ENCODE data around the gene GABRG3. TPM values are rescaled to one million over a fixed set of nuclear protein-coding genes. Genes with fewer than 3 reads are reported as not detected.

GABRG3 gene
- total and polyA plus RNA-seq, 10 of the 15 experiments (the other 5 are each of a cell fraction or from before 2014, with no cell fraction given), result 0.15 TPM; not detected in 9

GRCh38 chr15:26981492-26981891 is 10.5 kb downstream of the GABRG3 start:
- Histone ChIP-seq H2AFZ (ENCODE audit: control insufficient read depth, low read depth, low read length) (no peak overlapping the region), H3K27ac (ENCODE audit: control insufficient read depth, insufficient read depth) (no peak overlapping the region), H4K20me1 (ENCODE audit: control insufficient read depth, insufficient read depth) (no peaks in the 10 kb centered on the region), H3K9me3 (replicated peaks; ENCODE audit: control insufficient read depth, insufficient read depth, low read length) (no peaks in the 10 kb centered on the region), H3K4me3 (no peak overlapping the region), H3K79me2 (ENCODE audit: control insufficient read depth, insufficient read depth, low read length) (no peaks in the 10 kb centered on the region), H3K9ac (ENCODE audit: control insufficient read depth, insufficient read depth, low read length) (no peak overlapping the region), H3K4me1 (ENCODE audit: control insufficient read depth, insufficient read depth, low read length) (no peaks in the 10 kb centered on the region), H3K27me3 (replicated peaks in 1 of 2; ENCODE audit: control insufficient read depth in 2 of 2, insufficient read depth in 2 of 2, low read length in 1 of 2) (no peaks in the 10 kb centered on the region), H3K4me2 (ENCODE audit: control insufficient read depth, insufficient read depth) (no peak overlapping the region), H3K36me3 (ENCODE audit: control insufficient read depth in 2 of 2, insufficient read depth in 2 of 2, low read length in 1 of 2) (no peaks in the 10 kb centered on the region)
- RAD21 ChIA-PET (ENCODE audit: unreplicated experiment), result no interaction called here
- intact Hi-C loops (cut with micrococcal nuclease; ENCODE audit: unreplicated experiment) (no loop called here), in situ Hi-C loops (cut with MboI) (no loop called here)
- SMC1A ChIA-PET (ENCODE audit: uncharacterized antibody, unreplicated experiment), result no interaction called here
- no TSS peak for BruUV-seq (replicated peaks)
- POLR2A ChIA-PET, result no interaction called here
- TF ChIP-seq RELA (IDR thresholded peaks at IDR 0.05; ENCODE audit: borderline replicate concordance, partially characterized antibody) (no peak), WRNIP1 (IDR thresholded peaks at IDR 0.05; ENCODE audit: borderline replicate concordance, low read depth, low read length) (no peak), PAX8 (IDR thresholded peaks at IDR 0.05) (no peak), BCL11A (IDR thresholded peaks at IDR 0.05; ENCODE audit: low read depth, low read length) (no peak), RCOR1 (conservative IDR thresholded peaks at IDR 0.05; ENCODE audit: low read depth, low read length) (no peak), FOXM1 (IDR thresholded peaks at IDR 0.05; ENCODE audit: low read depth, low read length) (no peak), EZH2 (IDR thresholded peaks at IDR 0.05; ENCODE audit: borderline replicate concordance, control insufficient read depth, low read depth, low read length) (no peak), NFIC (IDR thresholded peaks at IDR 0.05; ENCODE audit: low read depth, low read length) (no peak)
- CTCF ChIA-PET, result no interaction called here
- no peak for ATAC-seq
- FAIRE-seq, result no peak
- DNase-seq (ENCODE audit: low read depth, low spot score), result no peak
- WGBS (ENCODE audit: insufficient coverage, insufficient replicate concordance, low lambda C conversion rate, missing lambda C conversion rate), result 21% methylated on average over 3 of the region's 4 CpGs

DNA sequence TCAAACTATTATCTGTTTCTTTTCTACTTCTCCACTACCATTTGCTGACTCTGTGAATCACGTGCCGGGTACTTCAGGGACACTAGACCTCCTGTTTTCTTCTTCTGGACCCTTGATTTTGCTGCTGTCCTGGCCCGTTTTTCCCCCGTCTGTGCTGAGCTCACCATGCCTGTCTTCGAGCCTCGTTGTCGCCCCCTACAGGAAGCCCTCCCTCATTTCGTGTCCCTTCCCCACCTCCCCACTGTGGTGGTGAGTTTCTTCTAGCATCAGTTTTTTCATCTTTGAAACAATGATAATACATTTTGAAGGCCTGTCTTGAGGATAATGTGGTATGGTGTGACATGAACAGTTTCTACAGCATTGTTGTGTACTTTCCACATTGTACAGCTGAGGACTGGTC is 12.8 kb downstream of the GABRG3 start:
- Histone ChIP-seq H3K9me3 (replicated peaks; ENCODE audit: control insufficient read depth, insufficient read depth, low read length) (no peaks in the 10 kb centered on the region), H3K27me3 (replicated peaks in 1 of 2; ENCODE audit: control insufficient read depth in 2 of 2, insufficient read depth in 2 of 2, low read length in 1 of 2) (no peaks in the 10 kb centered on the region), H3K79me2 (ENCODE audit: control insufficient read depth, insufficient read depth, low read length) (no peaks in the 10 kb centered on the region), H3K4me2 (ENCODE audit: control insufficient read depth, insufficient read depth) (no peak overlapping the region), H4K20me1 (ENCODE audit: control insufficient read depth, insufficient read depth) (no peaks in the 10 kb centered on the region), H3K4me1 (ENCODE audit: control insufficient read depth, insufficient read depth, low read length) (no peaks in the 10 kb centered on the region), H2AFZ (ENCODE audit: control insufficient read depth, low read depth, low read length) (no peak overlapping the region), H3K27ac (ENCODE audit: control insufficient read depth, insufficient read depth) (no peak overlapping the region), H3K4me3 (no peak overlapping the region), H3K9ac (ENCODE audit: control insufficient read depth, insufficient read depth, low read length) (no peak overlapping the region), H3K36me3 (ENCODE audit: control insufficient read depth in 2 of 2, insufficient read depth in 2 of 2, low read length in 1 of 2) (no peaks in the 10 kb centered on the region)
- no peak for ATAC-seq
- intact Hi-C loops (cut with micrococcal nuclease; ENCODE audit: unreplicated experiment) (no loop called here), in situ Hi-C loops (cut with MboI) (no loop called here)
- ChIA-PET RAD21 (ENCODE audit: unreplicated experiment) (no interaction called here), POLR2A (no interaction called here), CTCF (no interaction called here), SMC1A (ENCODE audit: uncharacterized antibody, unreplicated experiment) (no interaction called here)
- TF ChIP-seq NBN (IDR thresholded peaks at IDR 0.05) (no peak), FOXK2 (IDR thresholded peaks at IDR 0.05) (no peak), FOXM1 (IDR thresholded peaks at IDR 0.05; ENCODE audit: low read depth, low read length) (no peak), SMAD1 (IDR thresholded peaks at IDR 0.05; ENCODE audit: low read depth, partially characterized antibody) (no peak), IKZF1 (conservative IDR thresholded peaks at IDR 0.05) (no peak), HDGF (IDR thresholded peaks at IDR 0.05) (no peak), HCFC1 (IDR thresholded peaks at IDR 0.05; ENCODE audit: low read length) (no peak), FOS (IDR thresholded peaks at IDR 0.05; ENCODE audit: borderline replicate concordance, extremely low read depth, insufficient read length) (no peak)
- no TSS peak for BruUV-seq (replicated peaks)
- DNase-seq (ENCODE audit: low read depth, low spot score), result no peak
- FAIRE-seq, result no peak
- 32% methylated on average over 8 of the region's 8 CpGs for WGBS (ENCODE audit: insufficient coverage, insufficient replicate concordance, low lambda C conversion rate, missing lambda C conversion rate)
